SU-DHL-6 (cell line): ENCODE results near the gene PLIN5.

Experiments
- EZH2phosphoT487 ChIP-seq: fragments of 200-600 bp; sonication (generic), shearing (Covaris generic); conservative IDR thresholded peaks from 2 replicates; pipeline ENCODE4 v1.6.1; 2018; ENCODE audit warnings: mild to moderate bottlenecking, antibody characterized with exemption, low read length, moderate library complexity, mixed read lengths
- TF ChIP-seq, protein P1 (sequence below): fragments of 200-600 bp; sonication (generic); IDR thresholded peaks from one replicate; pipeline ENCODE4 v1.5.1; 2017; ENCODE audit warnings: antibody characterized with exemption, mild to moderate bottlenecking, low read length, moderate library complexity; ENCODE audit not compliant: insufficient read depth, poor library complexity, severe bottlenecking

DNA sequence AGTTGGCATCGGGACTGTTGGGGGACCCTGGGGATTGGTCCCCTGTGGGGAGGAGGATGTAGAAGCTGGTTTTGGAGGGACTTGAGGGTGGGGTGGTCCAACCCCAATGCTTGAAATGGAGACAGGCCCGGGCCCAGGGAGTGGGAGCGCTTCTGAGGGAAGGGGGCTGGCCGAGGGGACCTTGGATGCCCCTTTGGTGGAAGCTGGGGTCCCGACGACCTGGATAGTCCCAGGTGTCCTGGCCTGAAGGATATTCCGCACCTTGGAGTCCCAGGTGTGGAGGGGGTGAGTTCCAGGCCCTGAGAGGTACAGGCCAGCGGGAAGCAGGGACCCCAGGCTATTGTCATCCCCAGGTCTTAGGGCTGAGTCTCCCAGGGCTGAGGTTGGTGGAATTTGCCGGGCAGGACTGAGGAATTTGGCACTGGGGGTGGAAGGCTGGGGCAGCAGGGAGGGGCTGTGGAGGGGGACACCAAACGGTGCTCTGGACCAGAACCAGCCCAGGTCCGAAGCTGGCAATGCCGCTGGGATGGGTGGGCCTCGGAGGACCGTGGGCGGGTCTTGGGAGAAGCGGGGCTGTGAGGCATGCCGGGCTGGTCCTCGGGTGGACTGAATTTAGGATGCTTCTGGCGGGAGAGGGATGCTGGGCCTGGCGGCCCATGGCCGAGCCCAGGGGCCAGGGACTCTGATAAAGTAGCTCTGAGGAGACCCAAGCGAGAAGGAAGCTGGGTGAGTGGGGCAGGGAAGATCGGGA is 61.1 kb downstream of the PLIN5 start:
- TF ChIP-seq, protein P1, sequence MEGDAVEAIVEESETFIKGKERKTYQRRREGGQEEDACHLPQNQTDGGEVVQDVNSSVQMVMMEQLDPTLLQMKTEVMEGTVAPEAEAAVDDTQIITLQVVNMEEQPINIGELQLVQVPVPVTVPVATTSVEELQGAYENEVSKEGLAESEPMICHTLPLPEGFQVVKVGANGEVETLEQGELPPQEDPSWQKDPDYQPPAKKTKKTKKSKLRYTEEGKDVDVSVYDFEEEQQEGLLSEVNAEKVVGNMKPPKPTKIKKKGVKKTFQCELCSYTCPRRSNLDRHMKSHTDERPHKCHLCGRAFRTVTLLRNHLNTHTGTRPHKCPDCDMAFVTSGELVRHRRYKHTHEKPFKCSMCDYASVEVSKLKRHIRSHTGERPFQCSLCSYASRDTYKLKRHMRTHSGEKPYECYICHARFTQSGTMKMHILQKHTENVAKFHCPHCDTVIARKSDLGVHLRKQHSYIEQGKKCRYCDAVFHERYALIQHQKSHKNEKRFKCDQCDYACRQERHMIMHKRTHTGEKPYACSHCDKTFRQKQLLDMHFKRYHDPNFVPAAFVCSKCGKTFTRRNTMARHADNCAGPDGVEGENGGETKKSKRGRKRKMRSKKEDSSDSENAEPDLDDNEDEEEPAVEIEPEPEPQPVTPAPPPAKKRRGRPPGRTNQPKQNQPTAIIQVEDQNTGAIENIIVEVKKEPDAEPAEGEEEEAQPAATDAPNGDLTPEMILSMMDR, result no peak
- no peak for TF ChIP-seq EZH2phosphoT487
